Spleen (tissue), 7 donors: Measurements from ENCODE around the gene EXD3.
A peak's percentile ranks its signal among the peaks of the same experiment; 100 is the strongest.

Source experiments
- POLR2A ChIP-seq, 3 donors: fragments of 450-650 bp; IDR thresholded peaks; one replicate each; pipeline ENCODE4 v1.5.1; 2017; ENCODE audit warnings: antibody characterized with exemption in 3 of 3, mild to moderate bottlenecking in 1 of 3
- POLR2AphosphoS5 ChIP-seq, 3 donors: sonication (generic); formaldehyde crosslinking; IDR thresholded peaks; one replicate each; pipeline ENCODE4 v1.5.1; 2017; ENCODE audit warnings: antibody characterized with exemption in 3 of 3
- TF ChIP-seq, protein P1 (sequence below), 11 experiments: fragments of 200-600 bp in 7 of 11; fragments of 450-650 bp in 4 of 11; sonication (generic) in 4 of 11; IDR thresholded peaks in 8 of 11; conservative IDR thresholded peaks in 3 of 11; 1 replicate in 7 of 11; 2 replicates in 4 of 11; pipeline versions ENCODE4 v1.4.0 to v1.8.0; 2016 to 2021; ENCODE audit warnings: antibody characterized with exemption in 11 of 11, inconsistent platforms in 4 of 11, mild to moderate bottlenecking in 1 of 11
- donor health status: DM: no; HTN: no; CAD: no; lungs with moderate emphysema.
- donor health status: DM: no; HTN: no; CAD: no.
- donor health status: DM: no; HTN: no; CAD: no.

DNA sequence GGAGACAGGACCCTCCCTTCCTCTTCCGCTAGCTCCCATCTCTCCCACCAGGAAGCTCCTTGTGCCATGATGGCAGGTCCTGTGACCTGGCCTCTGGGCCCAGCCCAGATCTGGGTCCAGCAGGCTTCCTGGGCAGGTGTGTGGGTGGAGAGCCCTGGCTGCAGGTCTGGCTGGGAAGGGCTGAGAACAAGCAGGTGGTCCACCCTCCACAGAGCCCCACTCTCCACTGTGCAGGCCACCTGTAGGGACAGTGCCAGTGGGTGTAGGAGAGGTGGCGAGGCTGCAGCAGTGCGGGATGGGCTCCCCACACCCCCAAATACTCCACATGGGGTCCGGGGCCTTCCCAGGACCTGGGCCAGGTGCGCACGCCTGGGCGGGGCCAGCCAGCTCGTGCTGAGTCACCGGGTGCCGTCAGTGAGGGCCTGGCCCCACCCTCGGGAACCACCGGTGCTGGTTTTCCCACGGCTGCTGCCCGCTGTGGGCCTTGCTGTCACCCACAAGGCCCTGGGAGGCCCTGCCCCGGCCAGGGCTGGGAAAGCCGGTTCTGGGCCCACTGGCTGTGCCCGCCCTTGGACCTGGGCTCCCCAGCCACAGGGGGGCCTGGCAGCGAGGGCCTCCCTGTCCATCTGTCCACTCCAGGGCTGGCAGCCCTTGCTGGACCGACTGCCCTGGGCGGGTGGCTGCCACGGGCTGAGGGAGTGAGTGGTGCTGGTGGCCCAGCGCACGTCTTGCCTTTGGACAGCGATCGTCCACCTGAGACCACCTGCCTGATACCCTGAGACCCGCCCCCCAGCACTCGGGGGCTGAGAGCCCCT lies 111.6 kb downstream of the EXD3 start:
- TF ChIP-seq POLR2AphosphoS5 (IDR thresholded peaks at IDR 0.05): peak in 1 of 3 donors; percentile 10
- TF ChIP-seq POLR2A (IDR thresholded peaks at IDR 0.05): no peak
- TF ChIP-seq, protein P1, sequence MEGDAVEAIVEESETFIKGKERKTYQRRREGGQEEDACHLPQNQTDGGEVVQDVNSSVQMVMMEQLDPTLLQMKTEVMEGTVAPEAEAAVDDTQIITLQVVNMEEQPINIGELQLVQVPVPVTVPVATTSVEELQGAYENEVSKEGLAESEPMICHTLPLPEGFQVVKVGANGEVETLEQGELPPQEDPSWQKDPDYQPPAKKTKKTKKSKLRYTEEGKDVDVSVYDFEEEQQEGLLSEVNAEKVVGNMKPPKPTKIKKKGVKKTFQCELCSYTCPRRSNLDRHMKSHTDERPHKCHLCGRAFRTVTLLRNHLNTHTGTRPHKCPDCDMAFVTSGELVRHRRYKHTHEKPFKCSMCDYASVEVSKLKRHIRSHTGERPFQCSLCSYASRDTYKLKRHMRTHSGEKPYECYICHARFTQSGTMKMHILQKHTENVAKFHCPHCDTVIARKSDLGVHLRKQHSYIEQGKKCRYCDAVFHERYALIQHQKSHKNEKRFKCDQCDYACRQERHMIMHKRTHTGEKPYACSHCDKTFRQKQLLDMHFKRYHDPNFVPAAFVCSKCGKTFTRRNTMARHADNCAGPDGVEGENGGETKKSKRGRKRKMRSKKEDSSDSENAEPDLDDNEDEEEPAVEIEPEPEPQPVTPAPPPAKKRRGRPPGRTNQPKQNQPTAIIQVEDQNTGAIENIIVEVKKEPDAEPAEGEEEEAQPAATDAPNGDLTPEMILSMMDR (IDR thresholded peaks at IDR 0.05 in 8 of 11, conservative IDR thresholded peaks at IDR 0.05 in 3 of 11): no peak
